ENCODE measurements around the gene KCNK3. TPM values are rescaled to one million over a fixed set of nuclear protein-coding genes. Genes with fewer than 3 reads are reported as not detected.

KCNK3 gene
- total RNA-seq, 1 donor from 2014 or later = not detected

DNA sequence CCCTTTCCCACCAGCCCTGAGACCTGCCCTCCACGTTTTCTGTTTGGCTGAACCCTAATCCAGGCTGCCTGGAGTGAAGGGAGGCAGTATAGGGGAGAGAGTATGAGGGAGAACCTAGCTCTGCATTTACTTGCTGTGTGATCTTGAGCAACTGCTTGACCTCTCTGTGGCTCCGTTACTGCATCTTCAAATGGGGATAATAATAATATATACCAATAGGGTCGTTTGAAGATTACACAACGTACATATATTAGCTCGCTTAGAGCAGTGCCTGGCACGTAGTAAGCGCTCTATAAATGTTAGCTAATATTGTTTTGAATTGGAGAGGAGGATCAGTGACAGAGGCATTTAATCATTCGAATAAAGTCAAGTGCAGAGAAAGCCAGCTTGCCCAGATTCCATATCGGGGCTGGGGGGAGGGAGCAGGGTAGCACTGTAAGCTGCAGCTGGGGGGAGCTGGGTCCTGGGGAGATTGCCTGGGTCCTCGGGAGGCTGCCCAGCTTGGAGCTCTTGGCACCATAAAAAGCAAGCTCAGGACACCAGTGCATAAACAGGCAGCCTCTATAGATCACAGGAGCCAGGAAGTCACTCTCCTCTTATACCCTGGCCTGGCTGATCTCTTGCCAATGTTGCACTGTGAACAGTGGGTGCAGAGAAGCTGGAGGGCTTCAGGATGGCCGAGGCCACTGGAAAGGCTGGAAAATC lies 19.1 kb downstream of the KCNK3 start:
- H3K9me3 Mint-ChIP-seq (ENCODE audit: unreplicated experiment) = no peaks in the 10 kb centered on the region
- no peak for DNase-seq (ENCODE audit: low spot score)
- no peak for TF ChIP-seq CTCF (IDR thresholded peaks at IDR 0.05; ENCODE audit: unreplicated experiment)
- no peaks in the 10 kb centered on the region for H3K36me3 Mint-ChIP-seq (ENCODE audit: low read depth, unreplicated experiment)
- H3K4me1 Mint-ChIP-seq (ENCODE audit: unreplicated experiment) = no peaks in the 10 kb centered on the region
- H3K27ac Mint-ChIP-seq (ENCODE audit: unreplicated experiment) = no peak overlapping the region
- H3K4me3 Mint-ChIP-seq (ENCODE audit: unreplicated experiment) = no peak overlapping the region
- peaks cover 9% of the 10 kb centered on the region for H3K27me3 Mint-ChIP-seq (ENCODE audit: unreplicated experiment)

- no peak for DNase-seq (ENCODE audit: low spot score)
- TF ChIP-seq CTCF (IDR thresholded peaks at IDR 0.05; ENCODE audit: unreplicated experiment) = no peak
- no peaks in the 10 kb centered on the region for H3K9me3 Mint-ChIP-seq (ENCODE audit: unreplicated experiment)
- H3K4me1 Mint-ChIP-seq (ENCODE audit: unreplicated experiment) = no peaks in the 10 kb centered on the region
- no peaks in the 10 kb centered on the region for H3K36me3 Mint-ChIP-seq (ENCODE audit: low read depth, unreplicated experiment)
- H3K4me3 Mint-ChIP-seq (ENCODE audit: unreplicated experiment) = no peak overlapping the region
- no peak overlapping the region for H3K27ac Mint-ChIP-seq (ENCODE audit: unreplicated experiment)
- H3K27me3 Mint-ChIP-seq (ENCODE audit: unreplicated experiment) = peaks cover 9% of the 10 kb centered on the region
These were observed 20.3 kb downstream of the KCNK3 start for GRCh38 chr2:26712486-26713465.

DNA sequence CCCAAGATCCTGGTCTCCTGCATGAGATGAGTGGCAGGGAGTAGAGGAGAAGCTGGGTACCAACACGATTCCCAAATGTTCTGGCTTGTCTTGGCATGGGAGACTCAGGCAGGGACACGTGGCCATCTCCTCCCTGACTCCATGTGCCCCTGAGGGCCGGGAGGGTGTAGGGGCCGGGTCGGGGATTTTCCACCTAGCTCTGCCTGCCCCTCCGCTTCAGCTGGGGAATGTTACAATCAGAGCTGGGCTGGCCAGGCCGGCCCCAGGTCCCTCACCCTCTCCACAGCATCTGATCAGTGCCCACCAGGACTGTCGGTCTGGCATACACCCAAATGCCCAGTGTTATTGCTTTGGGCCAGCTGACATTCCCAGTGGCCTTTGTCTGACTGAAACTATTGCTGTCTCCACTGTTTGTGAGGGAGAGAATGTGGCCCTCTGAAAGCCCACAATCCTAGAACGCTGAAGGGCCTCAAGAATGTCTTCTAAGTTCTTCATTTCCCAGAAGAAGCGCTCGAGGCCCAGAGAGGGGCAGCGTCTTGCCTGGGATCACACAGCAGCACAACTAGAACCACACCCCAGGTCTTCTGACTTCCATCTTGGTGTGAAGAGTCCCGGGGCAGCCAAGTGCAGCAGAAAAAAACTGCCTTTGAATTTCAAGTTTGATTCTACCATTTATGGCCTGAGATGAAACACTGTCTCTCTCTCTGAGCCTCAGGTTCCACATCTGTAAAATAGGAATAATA lies 23.2 kb downstream of the KCNK3 start:
- peaks cover 4% of the 10 kb centered on the region for H3K27me3 Mint-ChIP-seq (ENCODE audit: unreplicated experiment)
- no peaks in the 10 kb centered on the region for H3K36me3 Mint-ChIP-seq (ENCODE audit: low read depth, unreplicated experiment)
- H3K27ac Mint-ChIP-seq (ENCODE audit: unreplicated experiment) = no peak overlapping the region
- H3K4me1 Mint-ChIP-seq (ENCODE audit: unreplicated experiment) = no peaks in the 10 kb centered on the region
- no peaks in the 10 kb centered on the region for H3K9me3 Mint-ChIP-seq (ENCODE audit: unreplicated experiment)
- TF ChIP-seq CTCF (IDR thresholded peaks at IDR 0.05; ENCODE audit: unreplicated experiment) = no peak
- no peak for DNase-seq (ENCODE audit: low spot score)
- H3K4me3 Mint-ChIP-seq (ENCODE audit: unreplicated experiment) = no peak overlapping the region

DNA sequence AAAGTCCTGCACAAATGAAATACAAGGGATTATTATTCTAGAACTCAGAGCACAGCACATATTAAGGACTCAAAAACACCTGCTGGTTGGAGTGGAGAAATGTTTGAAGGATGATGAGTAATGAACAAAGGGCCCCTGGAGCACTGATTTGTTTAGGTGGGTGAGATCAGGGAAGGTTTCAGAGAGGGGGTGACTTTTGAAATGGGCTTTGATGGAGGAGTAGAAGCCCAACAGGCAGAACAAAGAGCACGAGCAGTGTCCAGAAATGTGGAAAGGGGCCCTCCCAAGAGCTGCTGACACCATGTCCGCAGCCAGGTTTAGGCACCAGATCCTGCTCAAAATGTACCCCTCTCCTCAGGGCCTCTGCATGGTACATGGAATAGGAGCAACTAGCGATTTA lies 23.8 kb downstream of the KCNK3 start:
- Mint-ChIP-seq H3K9me3 (ENCODE audit: unreplicated experiment) (no peaks in the 10 kb centered on the region), H3K27me3 (ENCODE audit: unreplicated experiment) (peaks cover 1% of the 10 kb centered on the region), H3K4me3 (ENCODE audit: unreplicated experiment) (no peak overlapping the region), H3K27ac (ENCODE audit: unreplicated experiment) (no peak overlapping the region), H3K4me1 (ENCODE audit: unreplicated experiment) (no peaks in the 10 kb centered on the region), H3K36me3 (ENCODE audit: low read depth, unreplicated experiment) (no peaks in the 10 kb centered on the region)
- TF ChIP-seq CTCF (IDR thresholded peaks at IDR 0.05; ENCODE audit: unreplicated experiment) = no peak
- no peak for DNase-seq (ENCODE audit: low spot score)
